ENCODE measurements around the gene PPP1R3G. TPM values are rescaled to one million over a fixed set of nuclear protein-coding genes. Genes with fewer than 3 reads are reported as not detected.

PPP1R3G gene
- total and polyA plus RNA-seq, 2 of the 4 experiments (the other 2 are of a cell fraction) = 0.10 to 0.18 TPM

DNA sequence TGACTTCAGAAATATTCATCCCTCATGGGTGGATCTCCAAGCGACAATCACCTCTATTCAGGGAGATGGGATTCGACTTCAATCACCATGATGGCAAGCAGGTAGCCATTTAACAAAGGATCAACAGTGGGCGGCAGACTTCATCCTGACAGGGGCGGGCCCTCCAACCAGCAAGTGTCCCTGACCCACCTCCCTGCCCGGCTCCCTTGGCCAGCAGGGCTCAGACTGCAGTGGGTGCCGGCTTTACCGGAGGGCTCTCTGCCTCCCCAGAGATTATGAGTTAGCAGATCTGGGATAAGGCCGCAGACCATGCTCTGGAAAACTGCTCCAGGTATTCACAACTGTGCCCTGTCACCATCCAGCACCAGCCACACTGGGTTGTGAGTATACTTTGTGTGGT, 39.4 kb downstream of the PPP1R3G start:
- H3K23ac ChIP-seq (ENCODE audit: low read depth, low read length) = no peak overlapping the region
- H3K27me3 ChIP-seq (ENCODE audit: control insufficient read depth, insufficient read depth, low read length) = no peaks in the 10 kb centered on the region
- no peak overlapping the region for H3K18ac ChIP-seq (ENCODE audit: low read depth, low read length)
- H2AFZ ChIP-seq (replicated peaks; ENCODE audit: low read length, poor library complexity) = no peak overlapping the region
- in situ Hi-C loops (cut with MboI; ENCODE audit: low sequenced_read_pairs) (no loop called here), intact Hi-C loops (cut with micrococcal nuclease) (no loop called here), dilution Hi-C loops (cut with HindIII; ENCODE audit: low sequenced_read_pairs, unreplicated experiment) (no loop called here)
- H3K14ac ChIP-seq (replicated peaks; ENCODE audit: low read depth, low read length) = no peak overlapping the region
- no peak overlapping the region for H3K4ac ChIP-seq (ENCODE audit: low read depth, low read length)
- no TSS peak for BruUV-seq (replicated peaks)
- ATAC-seq (ENCODE audit: low read depth) (no peak), DNase-seq (no peak)
- H3K4me2 ChIP-seq (ENCODE audit: low read depth, low read length) = no peak overlapping the region
- no peak overlapping the region for H3K9ac ChIP-seq (ENCODE audit: low read depth, low read length)
- peaks cover 13% of the 10 kb centered on the region for H3K4me1 ChIP-seq (ENCODE audit: control insufficient read depth, insufficient read depth, low read length)
- H3K36me3 ChIP-seq (ENCODE audit: control insufficient read depth, insufficient read depth, low read length) = no peaks in the 10 kb centered on the region
- POLR2A ChIA-PET (ENCODE audit: unreplicated experiment) = no interaction called here
- H3K9me1 ChIP-seq (ENCODE audit: insufficient read depth, low read length) = peaks cover 9% of the 10 kb centered on the region
- no peak overlapping the region for H4K5ac ChIP-seq (ENCODE audit: low read depth, low read length)
- TF ChIP-seq CHD1 (IDR thresholded peaks at IDR 0.05; ENCODE audit: low read depth, low read length) (no peak), RAD21 (IDR thresholded peaks at IDR 0.05; ENCODE audit: low read length) (no peak), MAZ (IDR thresholded peaks at IDR 0.05; ENCODE audit: borderline replicate concordance, low read depth, low read length) (no peak), POLR2A (IDR thresholded peaks at IDR 0.05; ENCODE audit: low read depth, low read length) (no peak), NFE2L2 (IDR thresholded peaks at IDR 0.05; ENCODE audit: low read depth, low read length) (no peak), RFX5 (IDR thresholded peaks at IDR 0.05; ENCODE audit: low read depth, low read length) (no peak), RCOR1 (IDR thresholded peaks at IDR 0.05; ENCODE audit: insufficient replicate concordance, low read length) (no peak), SMC3 (IDR thresholded peaks at IDR 0.05; ENCODE audit: low read depth, low read length) (no peak), BHLHE40 (IDR thresholded peaks at IDR 0.05; ENCODE audit: low read depth, low read length) (no peak), MXI1 (IDR thresholded peaks at IDR 0.05; ENCODE audit: borderline replicate concordance, low read depth, low read length) (no peak)
- TF ChIP-seq, protein P1, sequence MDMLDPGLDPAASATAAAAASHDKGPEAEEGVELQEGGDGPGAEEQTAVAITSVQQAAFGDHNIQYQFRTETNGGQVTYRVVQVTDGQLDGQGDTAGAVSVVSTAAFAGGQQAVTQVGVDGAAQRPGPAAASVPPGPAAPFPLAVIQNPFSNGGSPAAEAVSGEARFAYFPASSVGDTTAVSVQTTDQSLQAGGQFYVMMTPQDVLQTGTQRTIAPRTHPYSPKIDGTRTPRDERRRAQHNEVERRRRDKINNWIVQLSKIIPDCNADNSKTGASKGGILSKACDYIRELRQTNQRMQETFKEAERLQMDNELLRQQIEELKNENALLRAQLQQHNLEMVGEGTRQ (IDR thresholded peaks at IDR 0.05; ENCODE audit: low read depth, low read length) = no peak
- H2BK15ac ChIP-seq (ENCODE audit: low read depth, low read length) = no peak overlapping the region
- peaks cover 16% of the 10 kb centered on the region; the same call in 1 of the 2 replicates for H4K20me1 ChIP-seq (ENCODE audit: insufficient read depth, low read length)
- no peak overlapping the region for H4K8ac ChIP-seq (ENCODE audit: low read depth in 2 of 2, low read length in 2 of 2)
- H3K56ac ChIP-seq (ENCODE audit: extremely low read depth, insufficient read depth, low read length) = no peak overlapping the region
- H2AK9ac ChIP-seq (replicated peaks; ENCODE audit: low read depth, low read length, poor library complexity) = no peak overlapping the region
- no peak overlapping the region for H2BK5ac ChIP-seq (ENCODE audit: low read depth, low read length, poor library complexity, severe bottlenecking)
- CTCF ChIA-PET = no interaction called here
- no peak overlapping the region for H3K27ac ChIP-seq (ENCODE audit: insufficient read depth, low read length)
- H3K79me1 ChIP-seq (ENCODE audit: low read depth in 1 of 2, low read length in 2 of 2) = peaks cover 0 to 5% of the 10 kb centered on the region in 2 experiments; a peak in 1 of 4 replicates
- H3K9me3 ChIP-seq (ENCODE audit: control insufficient read depth, insufficient read depth, low read length) = no peaks in the 10 kb centered on the region; the same call in 1 of the 2 replicates
- H2AK5ac ChIP-seq (ENCODE audit: low read depth, low read length) = peak overlapping the region; percentile 8; the same call in 1 of the 2 replicates
- no peak overlapping the region for H3K4me3 ChIP-seq (ENCODE audit: insufficient read depth, low read depth, low read length)
- H4K91ac ChIP-seq (ENCODE audit: insufficient read depth, low read depth, low read length) = no peak overlapping the region
- no peak overlapping the region for H2BK120ac ChIP-seq (ENCODE audit: low read depth, low read length)
- 100% methylated on average over 1 of the region's 8 CpGs; no CpG with 5 or more reads in 1 of the 2 experiments for WGBS, 2 experiments (ENCODE audit: extremely low coverage in 2 of 2, insufficient read length in 1 of 2)
- H2BK20ac ChIP-seq (ENCODE audit: low read depth, low read length) = no peak overlapping the region

All from IMR-90 (cell line).